H1 (cell line): ENCODE data around the gene SMCP. TPM values are rescaled to one million over a fixed set of nuclear protein-coding genes. Genes with fewer than 3 reads are reported as not detected.

Experiments
- CTCF ChIA-PET: fragments of 300-600 bp; sonication (Branson Sonifier 250); formaldehyde crosslinking; loops from one replicate; lab custom pipeline; 2021; ENCODE audit not compliant: partially characterized antibody; lab: Charles Lee
- POLR2A ChIA-PET: fragments of 300-600 bp; sonication (Branson Sonifier 250); formaldehyde crosslinking; loops from one replicate; lab custom pipeline; 2021; ENCODE audit warnings: inconsistent platforms; ENCODE audit not compliant: partially characterized antibody; lab: Charles Lee
- DNase-seq, 2 experiments: peaks; one replicate each; pipeline versions ENCODE4 v3.0.0 to v3.0.0-alpha.2; 2010 to 2022; ENCODE audit warnings: low spot score in 2 of 2, low read depth in 1 of 2, mixed read lengths in 1 of 2
- FAIRE-seq: peaks from 2 replicates; lab custom pipeline; 2011; peaks lifted over from hg19 to GRCh38; lab: Jason Lieb, UNC
- H2AFZ ChIP-seq: 2 replicates; pipeline ENCODE4 v1.8.1; 2012; ENCODE audit warnings: low read length, inconsistent platforms
- H2AK5ac ChIP-seq: 2 replicates; pipeline ENCODE4 v1.6.1; 2013; ENCODE audit warnings: low read depth, low read length
- H2BK120ac ChIP-seq: replicated peaks from 2 replicates; pipeline ENCODE3; 2013; ENCODE audit warnings: low read depth, low read length, inconsistent platforms
- H2BK12ac ChIP-seq: 2 replicates; pipeline ENCODE4 v1.6.1; 2013; ENCODE audit warnings: low read depth, low read length
- H2BK15ac ChIP-seq: 2 replicates; pipeline ENCODE4 v1.6.1; 2013; ENCODE audit warnings: low read length
- H2BK20ac ChIP-seq: 2 replicates; pipeline ENCODE4 v1.6.1; 2013; ENCODE audit warnings: low read length
- H2BK5ac ChIP-seq: 2 replicates; pipeline ENCODE4 v1.6.1; 2013; ENCODE audit warnings: low read depth, low read length
- H3K14ac ChIP-seq: 2 replicates; pipeline ENCODE4 v1.6.1; 2013; ENCODE audit warnings: inconsistent platforms; ENCODE audit not compliant: insufficient read length
- H3K18ac ChIP-seq: 2 replicates; pipeline ENCODE4 v1.6.1; 2013; ENCODE audit warnings: low read length; ENCODE audit errors: extremely low read depth
- H3K23ac ChIP-seq: 2 replicates; pipeline ENCODE4 v1.6.1; 2013; ENCODE audit warnings: inconsistent platforms; ENCODE audit not compliant: insufficient read length
- H3K23me2 ChIP-seq: 2 replicates; pipeline ENCODE4 v1.6.1; 2013; ENCODE audit warnings: low read depth, low read length
- H3K27ac ChIP-seq: 2 replicates; pipeline ENCODE4 v1.6.1; 2011; ENCODE audit warnings: low read depth, low read length, inconsistent platforms
- H3K27me3 ChIP-seq, 4 experiments: replicated peaks in 1 of 4; 1 replicate in 1 of 4; 2 replicates in 3 of 4; pipeline versions ENCODE4 v1.6.1 to v1.8.1; 2011 to 2013; ENCODE audit warnings: low read length in 3 of 4, mild to moderate bottlenecking in 3 of 4, inconsistent platforms in 2 of 4, mixed read lengths in 2 of 4, moderate library complexity in 1 of 4; ENCODE audit not compliant: control insufficient read depth in 3 of 4, insufficient read depth in 3 of 4; ENCODE audit errors: extremely low read depth in 1 of 4
- H3K36me3 ChIP-seq, 4 experiments: 2 replicates each; pipeline versions ENCODE4 v1.6.1 to v1.8.1; 2011 to 2013; ENCODE audit warnings: mild to moderate bottlenecking in 4 of 4, low read length in 3 of 4, moderate library complexity in 2 of 4, control low read depth in 1 of 4, inconsistent platforms in 1 of 4; ENCODE audit not compliant: insufficient read depth in 4 of 4, control insufficient read depth in 2 of 4
- H3K4ac ChIP-seq: replicated peaks from 2 replicates; pipeline ENCODE3; 2013; ENCODE audit warnings: low read length, low read depth, mixed read lengths, inconsistent platforms; ENCODE audit not compliant: insufficient read length
- H3K4me1 ChIP-seq, 4 experiments: replicated peaks in 1 of 4; 1 replicate in 1 of 4; 2 replicates in 3 of 4; pipeline versions ENCODE4 v1.6.1 to v1.8.1; 2011 to 2013; ENCODE audit warnings: low read length in 3 of 4, inconsistent platforms in 2 of 4, mixed read lengths in 1 of 4; ENCODE audit not compliant: insufficient read depth in 4 of 4, control insufficient read depth in 3 of 4
- H3K4me2 ChIP-seq, 2 experiments: 2 replicates each; pipeline versions ENCODE4 v1.6.1 to v1.8.1; 2011 to 2013; ENCODE audit warnings: low read depth in 2 of 2, low read length in 2 of 2, control low read depth in 1 of 2, inconsistent platforms in 1 of 2, mild to moderate bottlenecking in 1 of 2; ENCODE audit not compliant: insufficient read depth in 1 of 2
- H3K4me3 ChIP-seq, 4 experiments: fragments of 200-600, 300-600 bp in 1 of 4; sonication (generic), shearing (Covaris generic), sonication (Bioruptor Twin) in 1 of 4; 2 replicates each; pipeline versions ENCODE4 v1.5.1 to v1.8.1; 2011 to 2016; ENCODE audit warnings: low read length in 4 of 4, low read depth in 3 of 4, control low read depth in 2 of 4, inconsistent platforms in 2 of 4, mild to moderate bottlenecking in 2 of 4, mixed read lengths in 1 of 4, moderate library complexity in 1 of 4; ENCODE audit not compliant: insufficient read depth in 2 of 4; ENCODE audit errors: extremely low read depth in 1 of 4
- H3K56ac ChIP-seq: replicated peaks from 2 replicates; pipeline ENCODE3; 2013; ENCODE audit warnings: low read depth, mild to moderate bottlenecking, mixed read lengths, low read length, inconsistent platforms; ENCODE audit not compliant: insufficient read length
- H3K79me1 ChIP-seq: 2 replicates; pipeline ENCODE4 v1.6.1; 2013; ENCODE audit warnings: low read depth, low read length, control low read depth
- H3K79me2 ChIP-seq, 2 experiments: 2 replicates each; pipeline versions ENCODE4 v1.6.1 to v1.8.1; 2012 to 2013; ENCODE audit warnings: low read length in 2 of 2, mild to moderate bottlenecking in 2 of 2, inconsistent platforms in 1 of 2; ENCODE audit not compliant: insufficient read depth in 2 of 2, control insufficient read depth in 1 of 2
- H3K9ac ChIP-seq, 4 experiments: replicated peaks in 1 of 4; 1 replicate in 1 of 4; 2 replicates in 3 of 4; pipeline versions ENCODE4 v1.6.1 to v1.8.1; 2011 to 2013; ENCODE audit warnings: low read depth in 3 of 4, low read length in 3 of 4, control low read depth in 2 of 4, mild to moderate bottlenecking in 2 of 4, moderate library complexity in 2 of 4, inconsistent platforms in 1 of 4; ENCODE audit errors: extremely low read depth in 1 of 4
- H3K9me3 ChIP-seq, 2 experiments: 2 replicates each; pipeline versions ENCODE4 v1.6.1 to v1.8.1; 2012 to 2013; ENCODE audit warnings: mild to moderate bottlenecking in 2 of 2, moderate library complexity in 2 of 2, control low read depth in 1 of 2, inconsistent platforms in 1 of 2, low read depth in 1 of 2, low read length in 1 of 2, mixed read lengths in 1 of 2; ENCODE audit not compliant: insufficient read depth in 2 of 2
- H4K20me1 ChIP-seq, 2 experiments: replicated peaks in 1 of 2; 2 replicates each; pipeline versions ENCODE3 to v1.8.1; 2011 to 2013; ENCODE audit warnings: inconsistent platforms in 2 of 2, low read length in 2 of 2, mild to moderate bottlenecking in 1 of 2; ENCODE audit not compliant: insufficient read depth in 2 of 2, control insufficient read depth in 1 of 2
- H4K5ac ChIP-seq: 2 replicates; pipeline ENCODE4 v1.6.1; 2013; ENCODE audit warnings: low read length, low read depth, mixed read lengths, inconsistent platforms; ENCODE audit not compliant: insufficient read length
- H4K8ac ChIP-seq: 2 replicates; pipeline ENCODE4 v1.8.0; 2013; ENCODE audit warnings: mild to moderate bottlenecking, moderate library complexity, low read length, inconsistent platforms; ENCODE audit not compliant: insufficient read depth; ENCODE audit errors: extremely low read depth
- H4K91ac ChIP-seq: replicated peaks from 2 replicates; pipeline ENCODE3; 2013; ENCODE audit warnings: low read length, mixed read lengths, inconsistent platforms; ENCODE audit not compliant: insufficient read length
- BCL11A ChIP-seq, 2 experiments: IDR thresholded peaks; one replicate each; pipeline ENCODE4 v1.6.1; 2011; ENCODE audit warnings: low read depth in 2 of 2, low read length in 2 of 2, mild to moderate bottlenecking in 2 of 2
- CBX5 ChIP-seq: fragments of 300-800, 300-1000 bp; sonication (generic); IDR thresholded peaks from 2 replicates; pipeline ENCODE4 v1.7.1; 2016; ENCODE audit warnings: antibody characterized with exemption, low read length, low read depth
- EP300 ChIP-seq, 2 experiments: IDR thresholded peaks; 1 replicate in 1 of 2; 2 replicates in 1 of 2; pipeline ENCODE4 v1.6.1; 2011 to 2012; ENCODE audit warnings: low read depth in 2 of 2, low read length in 2 of 2, mild to moderate bottlenecking in 2 of 2, borderline replicate concordance in 1 of 2, inconsistent platforms in 1 of 2, moderate library complexity in 1 of 2
- GABPA ChIP-seq: IDR thresholded peaks from 2 replicates; pipeline ENCODE4 v1.6.1; 2011; ENCODE audit warnings: mild to moderate bottlenecking, low read length, moderate library complexity, borderline replicate concordance; ENCODE audit not compliant: insufficient read depth
- MAFK ChIP-seq: IDR thresholded peaks from 2 replicates; pipeline ENCODE4 v1.6.1; 2012; ENCODE audit warnings: low read depth, mild to moderate bottlenecking, improper control_type of control experiment, low read length
- NRF1 ChIP-seq: IDR thresholded peaks from 2 replicates; pipeline ENCODE4 v1.6.1; 2011; ENCODE audit warnings: mild to moderate bottlenecking, low read depth, low read length, improper control_type of control experiment
- RBBP5 ChIP-seq: IDR thresholded peaks from 2 replicates; pipeline ENCODE4 v1.7.1; 2012; ENCODE audit warnings: low read depth, mild to moderate bottlenecking, inconsistent platforms, low read length, moderate library complexity, borderline replicate concordance
- SIX5 ChIP-seq: IDR thresholded peaks from 2 replicates; pipeline ENCODE4 v1.6.1; 2011; ENCODE audit warnings: mild to moderate bottlenecking, low read depth, low read length
- TAF1 ChIP-seq: IDR thresholded peaks from 2 replicates; pipeline ENCODE4 v1.6.1; 2011; ENCODE audit warnings: mild to moderate bottlenecking, low read depth, low read length
- WGBS, 2 experiments: shearing (Covaris generic) in 1 of 2; methylation state at CpG; one replicate each; pipeline versions ENCODE4 v1.1.6 to v1.1.7; 2013 to 2015; ENCODE audit warnings: low lambda C conversion rate in 2 of 2, mixed read lengths in 2 of 2, inconsistent platforms in 1 of 2, low coverage in 1 of 2, missing lambda C conversion rate in 1 of 2; ENCODE audit not compliant: insufficient replicate concordance in 2 of 2, insufficient coverage in 1 of 2, insufficient read length in 1 of 2; ENCODE audit errors: extremely low coverage in 1 of 2, missing lambda C conversion rate in 1 of 2; 5-methylcytosine and 5-hydroxymethylcytosine counted together
- polyA plus RNA-seq, 7 experiments: library from polyadenylated mRNA; depleted of rRNA in 3 of 7; stranded (reverse) in 5 of 7; unstranded in 2 of 7; fragments of >200 nt in 5 of 7; fragments of 200-250 nt in 2 of 7; gene quantifications; 1 replicate in 5 of 7; 2 replicates in 1 of 7; 4 replicates in 1 of 7; pipeline versions ENCODE4 v1.2.1 to v1.2.3, GENCODE V29; 2011 to 2013; ENCODE audit warnings: missing spikeins in 2 of 7, mixed read lengths in 2 of 7
- total RNA-seq: library from RNA; stranded (reverse); fragmentation: NEBNext Ultra II Directional; extraction: Animal tissue kit (Norgen Biotek cat#: 25700); gene quantifications from 2 replicates; pipeline ENCODE4 v1.2.1, GENCODE V29; 2021
- TF ChIP-seq, protein P1 (sequence below): IDR thresholded peaks from 2 replicates; pipeline ENCODE4 v1.6.1; 2012; ENCODE audit warnings: inconsistent platforms

SMCP gene
- total and polyA plus RNA-seq, 2 of the 8 experiments (the other 6 are each of a cell fraction or from before 2014, with no cell fraction given) = not detected

DNA sequence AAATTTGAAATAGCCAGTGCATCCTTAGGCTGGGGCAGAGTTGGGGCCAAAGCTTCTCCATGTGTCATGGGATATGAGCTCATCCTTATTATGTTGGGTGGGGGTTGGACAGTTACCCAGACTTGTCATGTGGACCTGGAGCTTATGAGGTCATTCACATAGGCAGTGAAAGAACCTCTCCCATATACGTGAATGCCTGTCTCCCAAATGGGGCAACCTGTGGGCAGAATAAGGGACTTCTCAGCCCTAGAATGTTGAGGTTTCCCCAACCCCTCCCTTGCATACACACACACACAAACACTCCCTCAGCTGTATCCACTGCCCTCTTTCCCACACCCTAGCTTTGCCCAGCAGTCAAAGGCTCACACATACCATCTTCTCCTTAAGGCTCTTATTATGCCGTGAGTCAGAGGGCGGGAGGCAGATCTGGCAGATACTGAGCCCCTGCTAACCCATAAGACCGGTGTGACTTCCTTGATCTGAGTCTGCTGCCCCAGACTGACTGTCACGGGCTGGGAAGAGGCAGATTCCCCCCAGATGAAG, 28.0 kb downstream of the SMCP start:
- H3K23me2 ChIP-seq = no peaks in the 10 kb centered on the region
- H4K5ac ChIP-seq = no peak overlapping the region
- H3K9ac ChIP-seq = no peak overlapping the region
- no peak overlapping the region for H3K27ac ChIP-seq
- H2BK20ac ChIP-seq = no peak overlapping the region
- no peak overlapping the region for H2AK5ac ChIP-seq
- no peak overlapping the region for H3K23ac ChIP-seq
- no peaks in the 10 kb centered on the region for H3K27me3 ChIP-seq
- no peak overlapping the region for H2BK12ac ChIP-seq
- H3K36me3 ChIP-seq = no peaks in the 10 kb centered on the region
- H3K79me1 ChIP-seq = no peaks in the 10 kb centered on the region
- H3K9me3 ChIP-seq = peaks cover 4 to 26% of the 10 kb centered on the region in 2 experiments; a peak in 3 of 4 replicates
- H3K14ac ChIP-seq = no peak overlapping the region
- CTCF ChIA-PET = interaction anchor here (0.8 to 2.3 kb wide), 2 partner anchors 10 to 286 kb away, joined by 3 to 9 read pairs; no protein-coding TSS in a partner anchor
- no peak overlapping the region for H3K18ac ChIP-seq
- DNase-seq (no peak), FAIRE-seq (no peak)
- no peak overlapping the region for H2BK15ac ChIP-seq
- H3K4me3 ChIP-seq = no peak overlapping the region
- no peak overlapping the region for H3K4me2 ChIP-seq
- no peak overlapping the region for H4K91ac ChIP-seq
- no peak overlapping the region for H2BK5ac ChIP-seq
- no peak overlapping the region for H3K4ac ChIP-seq
- H4K8ac ChIP-seq = no peak overlapping the region
- TF ChIP-seq BCL11A (IDR thresholded peaks at IDR 0.05; ENCODE audit: low read depth in 2 of 2, low read length in 2 of 2) (no peak), CBX5 (no peak), MAFK (no peak), SIX5 (no peak), GABPA (no peak), NRF1 (no peak), TAF1 (no peak), EP300 (IDR thresholded peaks at IDR 0.05; ENCODE audit: borderline replicate concordance in 1 of 2, low read depth in 2 of 2, low read length in 2 of 2) (no peak), RBBP5 (no peak)
- TF ChIP-seq, protein P1, sequence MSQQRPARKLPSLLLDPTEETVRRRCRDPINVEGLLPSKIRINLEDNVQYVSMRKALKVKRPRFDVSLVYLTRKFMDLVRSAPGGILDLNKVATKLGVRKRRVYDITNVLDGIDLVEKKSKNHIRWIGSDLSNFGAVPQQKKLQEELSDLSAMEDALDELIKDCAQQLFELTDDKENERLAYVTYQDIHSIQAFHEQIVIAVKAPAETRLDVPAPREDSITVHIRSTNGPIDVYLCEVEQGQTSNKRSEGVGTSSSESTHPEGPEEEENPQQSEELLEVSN = no peak
- H3K4me1 ChIP-seq = no peaks in the 10 kb centered on the region
- WGBS, 2 experiments = 71% methylated on average over 5 of the region's 5 CpGs; no CpG with 5 or more reads in 1 of the 2 experiments
- POLR2A ChIA-PET = interaction anchor here (1.0 kb wide), 1 partner anchor 9 kb away, joined by 3 read pairs; no protein-coding TSS in a partner anchor
- H4K20me1 ChIP-seq = no peaks in the 10 kb centered on the region
- no peaks in the 10 kb centered on the region for H3K79me2 ChIP-seq
- no peak overlapping the region for H3K56ac ChIP-seq
- no peak overlapping the region for H2AFZ ChIP-seq
- no peak overlapping the region for H2BK120ac ChIP-seq
